GM21825 (cell line): ENCODE data around the gene POLR2C.

ENCODE experiments used
- ATAC-seq: cut with Tn5 transposase; IDR thresholded peaks from one replicate; pipeline ENCODE4 v1.9.1; 2021; ENCODE audit warnings: mild to moderate bottlenecking, moderate library complexity; ENCODE audit not compliant: unreplicated experiment

Gene POLR2C

GRCh38 chr16:57517397-57518367, 55.2 kb downstream of the POLR2C start:
- no peak for ATAC-seq

GRCh38 chr16:57518520-57518919, 56.0 kb downstream of the POLR2C start:
- ATAC-seq: no peak

GRCh38 chr16:57518922-57519321, 56.4 kb downstream of the POLR2C start:
- ATAC-seq: no peak

GRCh38 chr16:57519796-57520360, 57.4 kb downstream of the POLR2C start:
- ATAC-seq: peak; percentile 52
